Measurements from ENCODE around the gene DOCK1.

DOCK1 gene

DNA sequence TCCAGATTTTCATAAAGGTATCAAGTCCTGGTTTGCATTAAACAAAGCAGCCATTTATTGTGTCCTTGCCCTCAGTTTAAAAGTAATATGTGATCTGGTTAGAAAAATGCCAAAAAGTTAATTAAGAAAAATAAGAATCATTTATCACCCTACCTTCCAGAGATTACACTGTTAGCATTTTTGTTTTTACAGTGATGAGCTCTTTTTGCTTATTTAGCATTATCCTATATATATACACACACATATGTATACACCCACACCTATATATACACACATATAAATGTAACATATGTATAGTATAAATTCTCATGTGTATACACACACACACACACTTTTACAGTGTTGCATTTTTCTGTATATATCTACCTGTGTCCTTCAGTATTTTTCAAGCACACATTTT is 163.3 kb downstream of the DOCK1 start:
- no peak for DNase-seq (ENCODE audit: low read depth)
- no peak overlapping the region for H3K4me3 ChIP-seq (ENCODE audit: low read depth, low read length)
- TF ChIP-seq, protein P1, sequence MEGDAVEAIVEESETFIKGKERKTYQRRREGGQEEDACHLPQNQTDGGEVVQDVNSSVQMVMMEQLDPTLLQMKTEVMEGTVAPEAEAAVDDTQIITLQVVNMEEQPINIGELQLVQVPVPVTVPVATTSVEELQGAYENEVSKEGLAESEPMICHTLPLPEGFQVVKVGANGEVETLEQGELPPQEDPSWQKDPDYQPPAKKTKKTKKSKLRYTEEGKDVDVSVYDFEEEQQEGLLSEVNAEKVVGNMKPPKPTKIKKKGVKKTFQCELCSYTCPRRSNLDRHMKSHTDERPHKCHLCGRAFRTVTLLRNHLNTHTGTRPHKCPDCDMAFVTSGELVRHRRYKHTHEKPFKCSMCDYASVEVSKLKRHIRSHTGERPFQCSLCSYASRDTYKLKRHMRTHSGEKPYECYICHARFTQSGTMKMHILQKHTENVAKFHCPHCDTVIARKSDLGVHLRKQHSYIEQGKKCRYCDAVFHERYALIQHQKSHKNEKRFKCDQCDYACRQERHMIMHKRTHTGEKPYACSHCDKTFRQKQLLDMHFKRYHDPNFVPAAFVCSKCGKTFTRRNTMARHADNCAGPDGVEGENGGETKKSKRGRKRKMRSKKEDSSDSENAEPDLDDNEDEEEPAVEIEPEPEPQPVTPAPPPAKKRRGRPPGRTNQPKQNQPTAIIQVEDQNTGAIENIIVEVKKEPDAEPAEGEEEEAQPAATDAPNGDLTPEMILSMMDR (IDR thresholded peaks at IDR 0.05; ENCODE audit: low read depth, low read length, missing control alignments) = no peak

DNA sequence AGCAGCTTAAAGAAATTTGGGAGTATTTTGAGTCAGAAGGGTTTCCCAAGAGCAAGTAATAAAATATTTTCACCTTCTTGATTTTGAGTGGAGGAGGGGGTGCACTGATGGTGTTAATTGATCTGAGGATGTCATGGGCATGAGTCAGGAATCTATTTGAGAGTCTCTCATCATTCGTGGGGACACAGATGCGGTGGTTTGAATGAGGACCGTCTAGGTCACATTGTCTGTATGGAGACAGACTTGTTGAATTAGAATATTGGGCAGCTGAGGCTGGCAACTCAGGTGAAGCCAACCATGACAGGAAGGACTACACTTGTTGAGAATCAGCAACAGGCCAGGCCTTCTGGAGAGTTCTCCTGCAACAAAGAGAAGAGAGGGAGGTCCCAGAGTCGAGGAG is 164.2 kb downstream of the DOCK1 start:
- no peak for DNase-seq (ENCODE audit: low read depth)
- TF ChIP-seq, protein P1 (IDR thresholded peaks at IDR 0.05; ENCODE audit: low read depth, low read length, missing control alignments) = no peak
- H3K4me3 ChIP-seq (ENCODE audit: low read depth, low read length) = no peak overlapping the region

DNA sequence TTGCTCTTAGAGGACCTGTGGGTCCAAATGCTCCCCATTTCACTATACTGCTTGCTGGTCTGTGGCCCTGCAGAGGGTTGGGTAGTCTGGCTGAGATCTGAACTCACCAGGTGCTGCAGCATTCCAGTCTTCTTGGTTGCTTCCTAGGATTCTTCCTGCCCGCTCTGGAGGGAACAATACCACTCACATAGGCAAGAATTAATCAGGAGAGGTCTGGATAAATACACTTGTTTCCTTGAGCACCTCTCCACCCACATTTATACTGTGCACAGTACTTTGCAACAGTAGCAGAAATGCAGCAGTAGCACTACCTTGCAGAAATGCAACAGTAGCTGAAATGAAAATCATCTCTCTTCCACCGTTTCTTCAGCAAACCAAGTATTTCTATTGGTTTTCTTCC is 165.9 kb downstream of the DOCK1 start:
- H3K4me3 ChIP-seq (ENCODE audit: low read depth, low read length) = no peak overlapping the region
- no peak for DNase-seq (ENCODE audit: low read depth)
- TF ChIP-seq, protein P1 (IDR thresholded peaks at IDR 0.05; ENCODE audit: low read depth, low read length, missing control alignments) = no peak

DNA sequence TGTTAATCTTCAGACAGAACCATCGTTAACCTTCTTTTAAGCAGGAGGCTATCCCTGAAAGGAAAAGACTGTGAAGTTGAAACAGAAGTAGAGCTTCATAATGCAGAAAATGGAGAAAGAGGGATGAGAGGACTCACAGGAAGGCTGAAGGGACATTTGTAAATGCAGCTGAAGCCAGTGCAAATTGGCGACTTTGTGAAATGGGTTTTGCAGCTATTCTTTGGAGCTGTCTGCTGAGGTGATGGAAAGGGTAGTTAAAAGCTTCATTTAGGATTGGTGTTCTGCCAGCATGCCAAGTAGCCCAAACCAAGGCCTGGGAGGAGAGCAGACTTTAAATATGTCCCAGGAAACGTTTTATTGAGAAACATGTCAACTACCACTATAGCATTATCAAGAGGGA is 168.4 kb downstream of the DOCK1 start:
- TF ChIP-seq, protein P1 (IDR thresholded peaks at IDR 0.05; ENCODE audit: low read depth, low read length, missing control alignments) = no peak
- no peak for DNase-seq (ENCODE audit: low read depth)
- H3K4me3 ChIP-seq (ENCODE audit: low read depth, low read length) = no peak overlapping the region

DNA sequence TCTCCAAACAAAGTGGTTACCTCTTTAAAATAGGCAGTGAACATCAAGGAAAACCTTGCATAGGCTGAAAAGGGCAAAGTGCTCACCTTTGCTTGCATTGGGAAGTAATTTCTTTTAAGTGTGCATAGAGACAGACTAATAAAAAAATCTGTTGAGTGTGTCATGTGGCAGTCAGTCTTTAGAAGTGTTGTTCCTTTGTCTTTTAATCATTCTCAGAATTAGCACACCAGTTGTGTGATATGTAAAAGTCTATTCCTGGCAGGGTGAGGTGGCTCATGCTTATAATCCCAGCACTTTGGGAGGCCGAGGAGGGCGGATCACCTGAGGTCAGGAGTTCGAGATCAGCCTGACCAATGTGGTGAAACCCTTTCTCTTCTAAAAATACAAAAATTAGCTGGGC is 174.2 kb downstream of the DOCK1 start:
- no peak overlapping the region for H3K4me3 ChIP-seq (ENCODE audit: low read depth, low read length)
- TF ChIP-seq, protein P1 (IDR thresholded peaks at IDR 0.05; ENCODE audit: low read depth, low read length, missing control alignments) = no peak
- no peak for DNase-seq (ENCODE audit: low read depth)

DNA sequence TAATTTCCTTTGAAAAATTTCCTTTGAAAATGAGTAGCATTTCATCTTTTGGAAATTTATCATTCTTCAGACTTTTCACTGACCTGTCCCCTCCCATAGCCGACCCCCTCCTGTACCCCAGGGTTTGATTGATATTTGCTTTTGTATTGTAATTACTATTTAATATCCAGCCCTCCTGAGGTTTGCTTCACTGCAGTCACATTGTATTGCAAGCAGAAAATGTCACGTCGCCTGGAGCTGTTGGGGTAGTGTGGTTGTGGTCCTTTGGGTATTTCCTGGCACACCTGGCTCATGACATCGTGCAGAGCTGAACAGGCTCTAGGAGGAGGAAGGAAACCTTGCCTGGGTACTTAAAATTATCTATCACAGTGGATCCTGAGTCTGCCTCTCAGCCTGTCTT is 175.1 kb downstream of the DOCK1 start:
- DNase-seq (ENCODE audit: low read depth) = no peak
- H3K4me3 ChIP-seq (ENCODE audit: low read depth, low read length) = no peak overlapping the region
- TF ChIP-seq, protein P1 (IDR thresholded peaks at IDR 0.05; ENCODE audit: low read depth, low read length, missing control alignments) = no peak

DNA sequence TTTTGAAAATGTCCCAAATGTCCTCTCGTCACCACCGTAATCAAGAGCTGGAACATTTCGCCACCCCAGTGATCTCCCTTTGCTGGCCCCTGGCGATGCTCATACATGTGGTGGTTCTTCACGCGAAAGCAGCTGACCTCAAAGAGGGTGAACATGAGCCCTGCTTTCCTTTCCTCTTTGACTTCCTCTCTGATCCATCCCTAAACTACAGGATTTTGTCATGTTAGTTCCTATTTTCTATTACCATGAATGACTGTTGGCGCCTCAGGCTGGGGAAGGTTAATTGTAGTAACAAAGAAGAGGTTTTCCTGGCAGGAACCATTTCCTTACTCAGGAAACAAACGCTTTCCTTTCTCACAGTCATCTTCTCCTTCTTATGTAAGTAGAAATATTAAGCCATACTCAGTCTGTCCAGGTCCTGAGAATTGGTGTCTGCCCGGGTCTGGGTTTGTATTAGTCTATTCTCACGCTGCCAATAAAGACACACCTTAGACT is 176.7 kb downstream of the DOCK1 start:
- H3K4me3 ChIP-seq (ENCODE audit: low read depth, low read length) = no peak overlapping the region
- TF ChIP-seq, protein P1 (IDR thresholded peaks at IDR 0.05; ENCODE audit: low read depth, low read length, missing control alignments) = no peak
- no peak for DNase-seq (ENCODE audit: low read depth)
